IMR-90 (cell line): ENCODE results near the gene DUSP28. TPM values are rescaled to one million over a fixed set of nuclear protein-coding genes. Genes with fewer than 3 reads are reported as not detected.

Experiments
- ATAC-seq: fragments of 200-7000 bp; cut with Tn5 transposase; 2 replicates; pipeline ENCODE4 v1.9.1; 2020; ENCODE audit warnings: low read depth, mild to moderate bottlenecking, moderate library complexity
- BruUV-seq: library from RNA; stranded (reverse); fragments of 400-500 nt; replicated peaks from 2 replicates; lab custom pipeline; 2021; lab: Mats Ljungman, UMichigan
- CTCF ChIA-PET: fragments of 300-600 bp; formaldehyde crosslinking; extraction: SDS; loops from one replicate; lab custom pipeline; 2021; ENCODE audit warnings: antibody characterized with exemption; lab: Yijun Ruan, JAX
- POLR2A ChIA-PET: fragments of 300-600 bp; sonication (Branson Sonifier 250); formaldehyde crosslinking; loops from one replicate; lab custom pipeline; 2022; ENCODE audit warnings: antibody characterized with exemption; ENCODE audit not compliant: unreplicated experiment; lab: Charles Lee
- DNase-seq: peaks from one replicate; pipeline ENCODE4 v3.0.0; 2013
- H2AFZ ChIP-seq: replicated peaks from 2 replicates; pipeline ENCODE3; 2013; ENCODE audit warnings: low read length, mild to moderate bottlenecking; ENCODE audit not compliant: poor library complexity
- H2AK5ac ChIP-seq: 2 replicates; pipeline ENCODE4 v1.6.1; 2013; ENCODE audit warnings: low read depth, low read length, inconsistent platforms
- H2AK9ac ChIP-seq: replicated peaks from 2 replicates; pipeline ENCODE3; 2013; ENCODE audit warnings: mild to moderate bottlenecking, low read depth, low read length, moderate library complexity; ENCODE audit not compliant: poor library complexity
- H2BK120ac ChIP-seq: 2 replicates; pipeline ENCODE4 v1.6.1; 2013; ENCODE audit warnings: low read depth, low read length, inconsistent platforms
- H2BK15ac ChIP-seq: 3 replicates; pipeline ENCODE4 v1.6.1; 2013; ENCODE audit warnings: low read depth, low read length, inconsistent platforms
- H2BK20ac ChIP-seq: 2 replicates; pipeline ENCODE4 v1.6.1; 2013; ENCODE audit warnings: low read depth, mild to moderate bottlenecking, inconsistent platforms, low read length, moderate library complexity
- H2BK5ac ChIP-seq: 2 replicates; pipeline ENCODE4 v1.6.1; 2013; ENCODE audit warnings: mild to moderate bottlenecking, low read depth, low read length, inconsistent platforms; ENCODE audit not compliant: poor library complexity, severe bottlenecking
- H3K14ac ChIP-seq: replicated peaks from 2 replicates; pipeline ENCODE4 v1.6.1; 2013; ENCODE audit warnings: low read depth, low read length, inconsistent platforms
- H3K18ac ChIP-seq: 2 replicates; pipeline ENCODE4 v1.6.1; 2013; ENCODE audit warnings: low read depth, low read length, control low read depth
- H3K23ac ChIP-seq: 2 replicates; pipeline ENCODE4 v1.6.1; 2013; ENCODE audit warnings: low read depth, low read length, inconsistent platforms
- H3K27ac ChIP-seq: 2 replicates; pipeline ENCODE4 v1.5.1; 2013; ENCODE audit warnings: mild to moderate bottlenecking, control low read depth, low read length; ENCODE audit not compliant: insufficient read depth
- H3K27me3 ChIP-seq: 2 replicates; pipeline ENCODE4 v1.6.1; 2013; ENCODE audit warnings: low read length; ENCODE audit not compliant: control insufficient read depth, insufficient read depth
- H3K36me3 ChIP-seq: 2 replicates; pipeline ENCODE4 v1.6.1; 2013; ENCODE audit warnings: low read length, mixed read lengths; ENCODE audit not compliant: control insufficient read depth, insufficient read depth
- H3K4ac ChIP-seq: 2 replicates; pipeline ENCODE4 v1.6.1; 2013; ENCODE audit warnings: low read depth, low read length, inconsistent platforms
- H3K4me1 ChIP-seq: 2 replicates; pipeline ENCODE4 v1.6.1; 2013; ENCODE audit warnings: low read length, mixed read lengths; ENCODE audit not compliant: control insufficient read depth, insufficient read depth
- H3K4me2 ChIP-seq: 2 replicates; pipeline ENCODE4 v1.6.1; 2013; ENCODE audit warnings: low read depth, mild to moderate bottlenecking, control low read depth, low read length, moderate library complexity
- H3K4me3 ChIP-seq: 2 replicates; pipeline ENCODE4 v1.5.1; 2013; ENCODE audit warnings: low read depth, mild to moderate bottlenecking, control low read depth, low read length, moderate library complexity; ENCODE audit not compliant: insufficient read depth
- H3K56ac ChIP-seq: 2 replicates; pipeline ENCODE4 v1.6.1; 2013; ENCODE audit warnings: low read length, inconsistent platforms; ENCODE audit not compliant: insufficient read depth; ENCODE audit errors: extremely low read depth
- H3K79me1 ChIP-seq, 2 experiments: 2 replicates each; pipeline ENCODE4 v1.6.1; 2013; ENCODE audit warnings: low read length in 2 of 2, inconsistent platforms in 1 of 2, low read depth in 1 of 2
- H3K9ac ChIP-seq: 2 replicates; pipeline ENCODE4 v1.6.1; 2013; ENCODE audit warnings: low read depth, low read length, control low read depth
- H3K9me1 ChIP-seq: 2 replicates; pipeline ENCODE4 v1.6.1; 2013; ENCODE audit warnings: low read length, inconsistent platforms; ENCODE audit not compliant: insufficient read depth
- H3K9me3 ChIP-seq: 2 replicates; pipeline ENCODE4 v1.6.1; 2013; ENCODE audit warnings: low read length; ENCODE audit not compliant: control insufficient read depth, insufficient read depth
- H4K20me1 ChIP-seq: 2 replicates; pipeline ENCODE4 v1.6.1; 2013; ENCODE audit warnings: low read length, inconsistent platforms; ENCODE audit not compliant: insufficient read depth
- H4K5ac ChIP-seq: 2 replicates; pipeline ENCODE4 v1.6.1; 2013; ENCODE audit warnings: mild to moderate bottlenecking, low read depth, low read length, control low read depth
- H4K8ac ChIP-seq, 2 experiments: 2 replicates each; pipeline ENCODE4 v1.6.1; 2013; ENCODE audit warnings: low read depth in 2 of 2, low read length in 2 of 2, control low read depth in 1 of 2, inconsistent platforms in 1 of 2
- H4K91ac ChIP-seq: 2 replicates; pipeline ENCODE4 v1.6.1; 2013; ENCODE audit warnings: low read depth, low read length, inconsistent platforms; ENCODE audit not compliant: insufficient read depth
- BHLHE40 ChIP-seq: fragments of 150-350 bp; IDR thresholded peaks from 2 replicates; pipeline ENCODE4 v1.6.1; 2016; ENCODE audit warnings: mild to moderate bottlenecking, low read depth, low read length
- CEBPB ChIP-seq: IDR thresholded peaks from 2 replicates; pipeline ENCODE4 v1.6.1; 2012; ENCODE audit warnings: low read depth, low read length, improper control_type of control experiment
- ELK1 ChIP-seq: fragments of 150-350 bp; IDR thresholded peaks from 2 replicates; pipeline ENCODE4 v1.6.1; 2016; ENCODE audit warnings: low read depth, mild to moderate bottlenecking, low read length, moderate library complexity, borderline replicate concordance
- MAZ ChIP-seq: IDR thresholded peaks from 2 replicates; pipeline ENCODE4 v1.6.1; 2012; ENCODE audit warnings: low read depth, mild to moderate bottlenecking, low read length, improper control_type of control experiment, moderate library complexity, borderline replicate concordance
- MXI1 ChIP-seq: IDR thresholded peaks from 2 replicates; pipeline ENCODE4 v1.6.1; 2012; ENCODE audit warnings: low read depth, mild to moderate bottlenecking, low read length, moderate library complexity, borderline replicate concordance
- SMC3 ChIP-seq: fragments of 150-350 bp; IDR thresholded peaks from 2 replicates; pipeline ENCODE4 v1.6.1; 2016; ENCODE audit warnings: low read depth, mild to moderate bottlenecking, antibody characterized with exemption, low read length, moderate library complexity
- WGBS, 2 experiments: methylation state at CpG; one replicate each; pipeline versions ENCODE4 v1.1.5 to v1.1.7; 2013; ENCODE audit warnings: missing lambda C conversion rate in 2 of 2; ENCODE audit not compliant: insufficient read length in 1 of 2; ENCODE audit errors: extremely low coverage in 2 of 2; 5-methylcytosine and 5-hydroxymethylcytosine counted together
- dilution Hi-C: fragments of 300-500 bp; cut with HindIII; formaldehyde crosslinking; loops from one replicate; pipeline ENCODE4 v1.14.3; 2018; ENCODE audit warnings: low sequenced_read_pairs; ENCODE audit not compliant: unreplicated experiment
- in situ Hi-C: fragments of 300-500 bp; cut with MboI; formaldehyde crosslinking; loops from 3 replicates; pipeline ENCODE4 v1.14.3; 2019; ENCODE audit warnings: low sequenced_read_pairs, inconsistent platforms, mixed read lengths
- intact Hi-C: fragments of 100-400 bp; cut with micrococcal nuclease; formaldehyde crosslinking; loops from 2 replicates; pipeline ENCODE4 v1.10.0; 2022
- polyA plus RNA-seq, 3 experiments: library from polyadenylated mRNA; depleted of rRNA; stranded (reverse); fragments of >200 nt; gene quantifications; 2 replicates each; pipeline ENCODE4 v1.2.3, GENCODE V29; 2012; ENCODE audit warnings: low replicate concordance in 1 of 3
- total RNA-seq: library from RNA; depleted of rRNA; stranded (reverse); fragments of >200 nt; gene quantifications from 2 replicates; pipeline ENCODE4 v1.2.3, GENCODE V29; 2012
- TF ChIP-seq, protein P1 (sequence below): conservative IDR thresholded peaks from 2 replicates; pipeline ENCODE4 v1.5.1; 2012; ENCODE audit warnings: mild to moderate bottlenecking, low read depth, low read length, improper control_type of control experiment

The DUSP28 gene
- total and polyA plus RNA-seq, 2 of the 4 experiments (the other 2 are of a cell fraction) = 1.1 to 3.3 TPM

DNA sequence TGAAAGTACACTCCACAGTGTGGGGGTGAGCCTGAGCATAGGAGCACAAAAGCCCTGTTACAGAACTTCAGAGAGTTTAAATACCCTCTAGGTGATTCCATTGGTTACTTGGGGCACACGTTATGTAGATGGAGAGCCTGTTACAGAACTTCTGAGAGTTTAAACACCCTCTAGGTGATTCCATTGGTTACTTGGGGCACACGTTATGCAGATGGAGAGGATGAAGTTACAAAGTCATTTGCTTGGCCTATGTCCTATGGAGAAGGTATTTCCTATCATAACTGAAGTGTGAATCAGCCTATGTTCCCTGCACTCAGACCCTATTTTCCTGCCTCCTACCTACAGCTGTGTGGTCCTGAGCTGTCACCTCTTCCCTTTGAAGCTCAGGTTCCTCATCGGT, 22.6 kb downstream of the DUSP28 start:
- Histone ChIP-seq H2BK15ac (no peak overlapping the region), H4K91ac (no peak overlapping the region), H2AFZ (no peak overlapping the region), H3K23ac (no peak overlapping the region), H3K4me3 (no peak overlapping the region), H2BK20ac (no peak overlapping the region), H4K20me1 (peaks cover 31% of the 10 kb centered on the region), H3K14ac (no peak overlapping the region), H2AK5ac (no peak overlapping the region), H3K56ac (no peak overlapping the region), H3K27ac (no peak overlapping the region), H3K79me1 (peaks cover 34 to 78% of the 10 kb centered on the region in 2 experiments; a peak in 3 of 4 replicates), H3K4me2 (no peak overlapping the region), H3K4me1 (peaks cover 22% of the 10 kb centered on the region), H3K9me3 (peaks cover 2% of the 10 kb centered on the region; the same call in 1 of the 2 replicates), H3K18ac (no peak overlapping the region), H3K36me3 (peaks cover 3% of the 10 kb centered on the region), H3K27me3 (no peaks in the 10 kb centered on the region), H2AK9ac (no peak overlapping the region), H3K9ac (no peak overlapping the region), H2BK5ac (no peak overlapping the region), H4K8ac (no peak overlapping the region), H4K5ac (no peak overlapping the region), H3K4ac (no peak overlapping the region), H2BK120ac (no peak overlapping the region), H3K9me1 (peaks cover 28% of the 10 kb centered on the region)
- intact Hi-C loops = no loop called here
- TF ChIP-seq ELK1 (no peak), MAZ (no peak), CEBPB (no peak), MXI1 (no peak), BHLHE40 (no peak), SMC3 (no peak)
- TF ChIP-seq, protein P1, sequence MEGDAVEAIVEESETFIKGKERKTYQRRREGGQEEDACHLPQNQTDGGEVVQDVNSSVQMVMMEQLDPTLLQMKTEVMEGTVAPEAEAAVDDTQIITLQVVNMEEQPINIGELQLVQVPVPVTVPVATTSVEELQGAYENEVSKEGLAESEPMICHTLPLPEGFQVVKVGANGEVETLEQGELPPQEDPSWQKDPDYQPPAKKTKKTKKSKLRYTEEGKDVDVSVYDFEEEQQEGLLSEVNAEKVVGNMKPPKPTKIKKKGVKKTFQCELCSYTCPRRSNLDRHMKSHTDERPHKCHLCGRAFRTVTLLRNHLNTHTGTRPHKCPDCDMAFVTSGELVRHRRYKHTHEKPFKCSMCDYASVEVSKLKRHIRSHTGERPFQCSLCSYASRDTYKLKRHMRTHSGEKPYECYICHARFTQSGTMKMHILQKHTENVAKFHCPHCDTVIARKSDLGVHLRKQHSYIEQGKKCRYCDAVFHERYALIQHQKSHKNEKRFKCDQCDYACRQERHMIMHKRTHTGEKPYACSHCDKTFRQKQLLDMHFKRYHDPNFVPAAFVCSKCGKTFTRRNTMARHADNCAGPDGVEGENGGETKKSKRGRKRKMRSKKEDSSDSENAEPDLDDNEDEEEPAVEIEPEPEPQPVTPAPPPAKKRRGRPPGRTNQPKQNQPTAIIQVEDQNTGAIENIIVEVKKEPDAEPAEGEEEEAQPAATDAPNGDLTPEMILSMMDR = no peak
- no peak for ATAC-seq
- no CpG with 5 or more reads among the region's 3 CpGs for WGBS, 2 experiments
- ChIA-PET CTCF (no interaction called here), POLR2A (no interaction called here)
- no peak for DNase-seq
- in situ Hi-C loops = no loop called here
- dilution Hi-C loops = no loop called here
- BruUV-seq = no TSS peak
